ENCODE data around the gene PCDHGA4.

GRCh38 chr5:141398608-141399007, 43.8 kb downstream of the PCDHGA4 start:
- TF ChIP-seq POLR2A (IDR thresholded peaks at IDR 0.05) (no peak), CTCF (IDR thresholded peaks at IDR 0.05) (no peak)

All from right lobe of liver (tissue), 4 donors.